DLD1 (cell line): ENCODE data around the gene NALF2.

Source experiments
- in situ Hi-C: cut with HindIII; loops from 2 replicates; pipeline ENCODE4 v1.10.0; 2017; ENCODE audit warnings: low sequenced_read_pairs

NALF2 gene

GRCh38 chrX:69524781-69525363 is 20.7 kb downstream of the NALF2 start:
- in situ Hi-C loops, result no loop called here

- in situ Hi-C loops, result no loop called here
These were observed 26.2 kb downstream of the NALF2 start for GRCh38 chrX:69530306-69530705.

DNA sequence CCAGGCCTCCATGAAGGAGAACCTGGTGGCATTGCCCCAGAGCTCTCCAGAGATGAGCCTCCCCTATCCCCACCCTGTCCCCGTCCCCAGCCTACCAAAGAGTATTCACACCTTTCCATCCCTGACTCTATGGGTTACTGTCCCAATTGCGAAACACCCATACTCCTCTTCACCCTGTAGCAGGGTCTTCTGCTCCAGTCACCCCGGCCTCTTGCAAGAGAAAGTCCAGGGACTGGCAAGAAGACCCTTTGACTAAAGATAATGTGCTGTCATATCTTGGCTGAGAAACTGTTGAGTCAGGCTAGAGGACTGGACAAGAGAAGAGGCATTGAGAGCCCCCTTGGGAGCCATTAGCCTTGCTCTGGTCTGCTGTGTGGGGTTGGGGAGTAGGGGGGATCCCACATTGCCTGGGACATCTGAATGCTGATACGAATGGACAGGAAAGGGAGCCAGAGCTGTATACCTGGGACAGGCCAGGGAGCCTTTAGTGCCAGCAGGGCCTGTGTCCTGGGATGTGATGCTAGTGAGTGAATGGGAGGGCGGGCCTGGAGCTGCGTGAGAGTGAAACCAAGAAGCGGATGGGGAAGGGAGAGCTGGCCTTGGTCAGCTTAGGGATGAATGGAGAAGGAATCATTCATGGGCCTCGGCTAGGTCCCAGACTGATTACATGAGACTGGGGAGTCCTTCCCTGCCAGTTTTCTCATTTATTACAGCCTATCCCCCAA is 27.1 kb downstream of the NALF2 start:
- in situ Hi-C loops, result no loop called here

GRCh38 chrX:69535661-69536060 is 31.5 kb downstream of the NALF2 start:
- in situ Hi-C loops, result no loop called here

- in situ Hi-C loops, result no loop called here
These were observed 34.3 kb downstream of the NALF2 start for GRCh38 chrX:69538321-69538876.

DNA sequence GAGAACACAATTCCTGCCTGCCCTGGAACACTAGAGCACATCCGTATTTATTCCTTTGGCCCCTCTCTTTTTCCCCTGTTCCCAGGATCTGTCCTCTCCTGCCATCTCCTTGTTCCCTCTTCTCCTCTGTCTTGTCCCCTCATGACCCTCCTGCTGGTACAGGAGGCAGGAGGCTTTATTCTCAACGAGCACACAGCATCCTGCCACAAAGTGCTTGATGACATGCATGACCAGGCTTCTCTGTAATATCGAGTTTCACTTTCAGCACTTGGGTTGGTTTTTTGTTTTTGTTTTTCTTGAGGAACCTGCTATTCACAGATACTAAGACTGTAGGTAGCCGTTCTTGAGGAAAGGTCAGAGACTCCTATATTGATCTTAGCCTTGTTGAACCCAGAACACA is 35.3 kb downstream of the NALF2 start:
- in situ Hi-C loops, result no loop called here

- in situ Hi-C loops, result no loop called here
These were observed 37.8 kb downstream of the NALF2 start for GRCh38 chrX:69541956-69542355.

GRCh38 chrX:69543572-69543971 is 39.4 kb downstream of the NALF2 start:
- in situ Hi-C loops, result no loop called here

DNA sequence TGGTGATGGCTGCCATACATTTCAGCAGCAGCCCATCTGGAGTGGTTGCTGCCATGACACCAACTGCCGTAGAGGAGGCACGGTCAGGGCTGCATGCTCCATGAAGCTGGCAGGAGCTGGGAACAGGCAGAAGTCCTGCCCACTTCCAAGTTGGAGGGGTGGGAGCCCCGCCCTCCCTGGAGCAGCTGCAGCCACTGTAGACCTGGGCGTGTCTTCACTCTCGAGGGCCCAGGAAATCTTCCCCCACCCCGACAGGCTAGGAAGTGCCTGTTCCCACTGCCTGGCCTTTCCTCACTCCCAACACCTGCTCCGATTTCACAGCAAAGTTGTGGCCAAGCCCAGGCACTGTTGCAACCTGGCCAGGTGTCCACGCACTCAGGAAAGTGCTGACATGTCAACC is 42.3 kb downstream of the NALF2 start:
- in situ Hi-C loops, result no loop called here

- in situ Hi-C loops, result no loop called here
These were observed 42.9 kb downstream of the NALF2 start for GRCh38 chrX:69546978-69547377.

DNA sequence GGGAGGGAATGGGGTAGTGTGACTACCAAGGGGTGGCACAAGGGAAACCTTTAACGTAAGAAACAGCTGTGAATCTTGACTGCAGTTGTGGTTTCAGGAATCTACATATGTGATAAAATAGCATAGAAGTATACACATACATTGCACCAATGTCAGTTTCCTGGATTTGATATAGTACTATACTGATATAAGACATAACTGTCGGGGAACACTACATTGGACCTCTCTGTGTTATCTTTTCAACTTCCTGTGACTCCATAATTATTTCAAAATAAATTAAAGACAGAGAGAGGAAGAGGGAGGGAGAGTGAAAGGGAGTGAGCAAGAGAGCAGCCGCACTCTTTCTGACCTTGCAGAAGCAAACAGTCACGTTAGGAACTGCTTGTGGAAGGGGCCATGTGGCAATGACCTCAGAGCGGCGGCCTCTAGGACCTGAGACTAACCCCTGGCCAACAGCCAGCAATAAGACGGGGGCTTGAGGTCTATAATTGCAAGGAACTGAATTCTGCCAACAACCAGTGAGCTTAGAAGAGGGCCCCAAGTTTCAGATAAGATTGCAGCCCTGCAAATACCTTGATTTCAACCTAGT is 47.4 kb downstream of the NALF2 start:
- in situ Hi-C loops, result no loop called here

GRCh38 chrX:69552512-69552911 is 48.4 kb downstream of the NALF2 start:
- in situ Hi-C loops, result no loop called here
